KG1 (cell line): ENCODE data around the gene CCDC195.

Experiments
- DNase-seq: peaks from one replicate; lab custom pipeline; 2025; lab: John Stamatoyannopoulos, UW

CCDC195 gene

GRCh38 chr2:224716201-224716600, at the start of gene CCDC195:
Gene CCDC195, minus strand, starts transcription at chr2:224716365. Its CDS starts 0 bp downstream, at chr2:224716365.
- no peak for DNase-seq

DNA sequence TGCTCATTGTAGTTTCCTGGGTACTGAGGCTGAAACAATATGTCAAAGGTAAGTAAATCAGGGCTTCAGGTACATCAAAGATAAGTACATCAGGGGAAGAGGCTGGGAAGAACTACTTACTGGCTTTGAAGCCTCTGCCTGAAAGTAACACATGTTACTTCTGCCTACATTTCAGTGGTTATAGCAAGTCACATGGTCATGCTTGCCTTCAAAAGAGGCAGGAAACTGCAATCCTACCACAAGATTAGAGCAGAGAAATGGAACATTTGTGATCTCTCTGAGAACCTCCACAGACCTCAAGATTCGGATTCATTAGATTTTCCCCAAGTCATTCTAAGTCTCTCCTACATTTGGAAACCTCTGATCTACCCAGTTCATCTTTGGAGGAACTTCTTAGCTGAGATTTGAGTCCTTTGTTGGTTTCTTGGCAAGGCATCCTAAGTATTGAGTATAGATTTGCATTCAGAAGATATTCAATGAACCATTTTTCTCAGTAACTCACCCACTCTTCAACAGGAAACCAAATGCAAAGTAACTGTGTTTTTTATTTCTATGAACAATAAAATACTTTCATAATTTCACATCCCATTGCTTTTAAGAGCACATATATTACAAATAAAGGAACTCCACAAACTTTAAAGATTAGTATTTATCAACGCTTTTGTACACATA, 48.5 kb upstream of the CCDC195 start:
- no peak for DNase-seq

GRCh38 chr2:224757934-224758548, 41.9 kb upstream of the CCDC195 start:
- DNase-seq = no peak

GRCh38 chr2:224753743-224754540, 37.8 kb upstream of the CCDC195 start:
- DNase-seq = no peak

- DNase-seq = no peak
These were observed 36.0 kb upstream of the CCDC195 start for GRCh38 chr2:224751996-224752698.

GRCh38 chr2:224749136-224749535, 33.0 kb upstream of the CCDC195 start:
- DNase-seq = no peak

- DNase-seq = no peak
These were observed 31.6 kb upstream of the CCDC195 start for GRCh38 chr2:224747765-224748164.

- DNase-seq = no peak
These were observed 20.1 kb upstream of the CCDC195 start for GRCh38 chr2:224736227-224736626.

DNA sequence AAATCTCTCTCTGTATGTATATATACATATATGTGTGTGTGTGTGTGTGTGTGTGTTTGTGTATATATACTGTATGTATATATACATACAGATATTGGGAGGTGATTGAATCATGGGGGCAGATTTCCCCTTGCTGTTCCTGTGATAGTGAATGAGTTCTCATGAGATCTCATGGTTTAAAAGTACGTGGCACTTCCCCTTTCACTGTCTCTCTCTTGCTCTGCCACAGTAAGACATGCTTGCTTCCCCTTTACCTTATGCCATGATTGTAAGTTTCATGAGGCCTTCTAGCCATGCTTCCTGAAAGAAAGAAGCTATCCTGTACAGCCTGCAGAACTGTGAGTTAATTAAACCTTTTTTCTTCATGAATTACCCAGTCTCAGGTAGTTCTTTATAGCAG, 18.8 kb upstream of the CCDC195 start:
- DNase-seq = no peak

DNA sequence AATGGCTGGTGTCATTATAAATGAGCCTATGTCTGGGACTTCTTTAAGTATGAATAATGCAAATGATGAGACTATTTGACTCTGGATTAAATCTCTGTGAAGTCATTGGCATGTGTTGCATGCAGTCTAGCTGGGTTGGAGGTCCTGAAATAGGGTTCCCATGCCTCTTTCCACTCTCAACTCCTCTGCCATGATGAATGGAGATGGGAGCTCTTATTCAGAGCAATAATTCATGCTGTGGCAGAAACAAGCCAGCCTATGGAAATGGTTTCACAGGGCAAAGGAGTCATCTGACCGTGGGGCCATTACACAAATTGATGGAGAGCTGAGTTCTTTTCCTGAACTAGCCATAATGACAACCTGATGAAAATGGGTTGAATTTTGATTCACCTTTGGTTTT, 15.5 kb upstream of the CCDC195 start:
- no peak for DNase-seq

DNA sequence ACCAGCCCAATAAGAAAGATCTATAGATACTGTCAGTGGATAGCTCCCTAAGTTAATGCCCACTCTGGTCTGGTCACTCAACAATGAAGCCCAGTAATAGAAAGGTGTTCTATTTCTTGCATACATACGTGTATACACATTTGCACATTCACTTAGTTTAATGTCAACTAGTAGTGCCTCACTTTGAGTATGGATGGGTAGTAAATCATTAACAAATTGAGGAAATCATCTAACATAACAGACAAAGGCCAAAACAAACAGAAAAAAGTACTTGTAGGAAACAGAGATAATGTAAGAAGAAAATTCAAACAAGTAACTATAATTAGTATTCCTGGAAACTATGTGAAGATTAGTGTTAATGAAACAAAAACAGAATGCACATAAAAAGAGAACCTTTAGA, 13.3 kb upstream of the CCDC195 start:
- DNase-seq = no peak

DNA sequence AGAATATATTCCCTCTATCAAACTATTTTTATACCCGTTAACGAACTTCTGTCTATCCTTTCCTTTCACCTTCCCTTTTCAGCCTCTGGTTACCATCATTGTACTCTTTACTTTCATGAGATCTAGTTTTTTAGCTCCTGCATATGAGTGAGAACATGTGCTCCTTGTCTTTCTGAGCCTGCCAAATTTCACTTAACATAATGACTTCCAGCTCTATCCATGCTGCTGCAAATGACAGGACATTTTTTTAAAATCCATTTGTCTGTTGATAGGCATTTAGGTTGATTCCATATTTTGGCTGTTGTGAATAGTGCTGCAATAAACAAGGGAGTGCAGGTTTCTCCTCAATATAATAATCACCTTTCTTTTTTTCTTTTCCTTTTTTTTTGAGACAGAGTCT, 8.2 kb upstream of the CCDC195 start:
- DNase-seq = no peak

- DNase-seq = no peak
These were observed 7.5 kb upstream of the CCDC195 start for GRCh38 chr2:224723586-224724217.

- no peak for DNase-seq
These were observed 6.6 kb upstream of the CCDC195 start for GRCh38 chr2:224722770-224723169.

DNA sequence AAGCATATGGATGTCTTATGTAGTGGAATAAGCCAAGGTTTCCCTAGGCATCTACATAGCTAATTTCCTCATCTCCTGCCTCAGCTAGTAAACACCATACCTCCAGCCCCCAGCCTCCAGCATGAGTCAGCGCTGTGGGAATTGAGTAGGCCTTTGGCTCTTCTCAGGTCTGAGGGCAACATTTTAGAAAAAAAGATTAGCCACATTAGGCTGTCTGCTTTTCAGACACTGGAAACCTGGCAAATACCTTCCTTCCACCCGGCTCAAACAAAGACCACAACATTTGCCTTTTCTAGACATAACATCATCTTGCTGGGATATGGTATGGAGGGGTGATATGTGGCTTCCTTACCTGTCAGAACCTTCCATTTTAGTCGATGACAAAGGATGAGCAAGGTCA, 6.1 kb upstream of the CCDC195 start:
- DNase-seq = no peak

GRCh38 chr2:224716921-224717320, 756 bp upstream of the CCDC195 start:
- DNase-seq = no peak

GRCh38 chr2:224711859-224712665, 4.1 kb downstream of the CCDC195 start:
- DNase-seq = no peak

GRCh38 chr2:224711381-224711780, 4.8 kb downstream of the CCDC195 start:
- no peak for DNase-seq

GRCh38 chr2:224709301-224709700, 6.9 kb downstream of the CCDC195 start:
- no peak for DNase-seq

GRCh38 chr2:224694502-224694901, 21.7 kb downstream of the CCDC195 start:
- DNase-seq = no peak

GRCh38 chr2:224691563-224691962, 24.6 kb downstream of the CCDC195 start:
- DNase-seq = no peak
